ENCODE measurements around the gene ANGPTL7.

DNA sequence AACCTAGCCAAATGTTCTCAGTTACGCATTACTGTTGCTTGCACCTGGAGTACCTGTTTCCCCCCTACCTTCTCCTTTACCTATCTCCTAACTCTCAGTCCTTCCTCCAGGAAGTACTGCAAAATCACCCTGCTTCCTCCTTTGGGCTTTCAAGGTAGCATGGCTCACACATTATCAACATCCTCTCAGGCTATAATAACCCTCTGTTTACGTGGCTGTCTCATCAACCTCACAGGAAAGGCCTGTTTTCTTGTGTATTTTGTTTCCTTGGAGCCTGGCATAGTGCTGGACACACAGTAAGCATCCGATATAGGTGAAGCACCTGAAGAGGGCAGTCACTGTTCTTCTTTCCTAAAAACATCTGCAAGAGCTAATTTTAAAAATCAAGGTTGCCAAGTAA lies 32.7 kb upstream of the ANGPTL7 start:
- TF ChIP-seq, protein P1, sequence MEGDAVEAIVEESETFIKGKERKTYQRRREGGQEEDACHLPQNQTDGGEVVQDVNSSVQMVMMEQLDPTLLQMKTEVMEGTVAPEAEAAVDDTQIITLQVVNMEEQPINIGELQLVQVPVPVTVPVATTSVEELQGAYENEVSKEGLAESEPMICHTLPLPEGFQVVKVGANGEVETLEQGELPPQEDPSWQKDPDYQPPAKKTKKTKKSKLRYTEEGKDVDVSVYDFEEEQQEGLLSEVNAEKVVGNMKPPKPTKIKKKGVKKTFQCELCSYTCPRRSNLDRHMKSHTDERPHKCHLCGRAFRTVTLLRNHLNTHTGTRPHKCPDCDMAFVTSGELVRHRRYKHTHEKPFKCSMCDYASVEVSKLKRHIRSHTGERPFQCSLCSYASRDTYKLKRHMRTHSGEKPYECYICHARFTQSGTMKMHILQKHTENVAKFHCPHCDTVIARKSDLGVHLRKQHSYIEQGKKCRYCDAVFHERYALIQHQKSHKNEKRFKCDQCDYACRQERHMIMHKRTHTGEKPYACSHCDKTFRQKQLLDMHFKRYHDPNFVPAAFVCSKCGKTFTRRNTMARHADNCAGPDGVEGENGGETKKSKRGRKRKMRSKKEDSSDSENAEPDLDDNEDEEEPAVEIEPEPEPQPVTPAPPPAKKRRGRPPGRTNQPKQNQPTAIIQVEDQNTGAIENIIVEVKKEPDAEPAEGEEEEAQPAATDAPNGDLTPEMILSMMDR (IDR thresholded peaks at IDR 0.05): no peak
- no peak for TF ChIP-seq POLR2A (IDR thresholded peaks at IDR 0.05)
